CD14-positive monocyte (primary cell): ENCODE data around the gene UBXN11. TPM values are rescaled to one million over a fixed set of nuclear protein-coding genes. Genes with fewer than 3 reads are reported as not detected.

Experiments used
- DNase-seq, 3 donors: peaks; one replicate each; pipeline ENCODE4 v3.0.0-alpha.2; 2011 to 2022
- H2AFZ ChIP-seq: 2 replicates; pipeline ENCODE4 v1.6.0; 2012; ENCODE audit warnings: mild to moderate bottlenecking, low read depth, low read length, inconsistent platforms; ENCODE audit not compliant: insufficient read depth, poor library complexity, severe bottlenecking
- H3K27ac ChIP-seq, 2 donors: 1 replicate in 1 of 2; 2 replicates in 1 of 2; pipeline ENCODE4 v1.5.1; 2012 to 2013; ENCODE audit warnings: low read length in 2 of 2, control low read depth in 1 of 2, inconsistent platforms in 1 of 2, low read depth in 1 of 2, mild to moderate bottlenecking in 1 of 2
- H3K27me3 ChIP-seq, 2 donors: one replicate each; pipeline versions ENCODE4 v1.6.0 to v1.6.1; 2011 to 2013; ENCODE audit warnings: low read length in 2 of 2; ENCODE audit not compliant: control insufficient read depth in 2 of 2, insufficient read depth in 2 of 2
- H3K36me3 ChIP-seq, 2 donors: replicated peaks in 1 of 2; 1 replicate in 1 of 2; 2 replicates in 1 of 2; pipeline versions ENCODE4 v1.5.1 to v1.6.1; 2012 to 2013; ENCODE audit warnings: low read length in 2 of 2, control low read depth in 1 of 2, inconsistent platforms in 1 of 2, mild to moderate bottlenecking in 1 of 2; ENCODE audit not compliant: insufficient read depth in 2 of 2, control insufficient read depth in 1 of 2
- H3K4me1 ChIP-seq, 2 donors: 1 replicate in 1 of 2; 2 replicates in 1 of 2; pipeline versions ENCODE4 v1.5.1 to v1.6.1; 2012 to 2013; ENCODE audit warnings: low read length in 2 of 2, control low read depth in 1 of 2, inconsistent platforms in 1 of 2, mild to moderate bottlenecking in 1 of 2, moderate library complexity in 1 of 2; ENCODE audit not compliant: insufficient read depth in 2 of 2, control insufficient read depth in 1 of 2
- H3K4me2 ChIP-seq: replicated peaks from 2 replicates; pipeline ENCODE3; 2012; ENCODE audit warnings: low read length, moderate library complexity, mild to moderate bottlenecking; ENCODE audit not compliant: poor library complexity, severe bottlenecking; ENCODE audit errors: extremely low read depth
- H3K4me3 ChIP-seq, 3 experiments: fragments of 200-600 bp in 1 of 3; sonication (generic) in 1 of 3; replicated peaks in 1 of 3; 1 replicate in 2 of 3; 2 replicates in 1 of 3; pipeline ENCODE4 v1.5.1; 2011 to 2013; ENCODE audit warnings: low read length in 3 of 3, mild to moderate bottlenecking in 3 of 3, control low read depth in 2 of 3, low read depth in 2 of 3, inconsistent platforms in 1 of 3, moderate library complexity in 1 of 3
- H3K79me2 ChIP-seq: 2 replicates; pipeline ENCODE4 v1.6.0; 2012; ENCODE audit warnings: mild to moderate bottlenecking, control low read depth, inconsistent platforms, low read length, moderate library complexity; ENCODE audit not compliant: insufficient read depth
- H3K9ac ChIP-seq: 2 replicates; pipeline ENCODE4 v1.6.0; 2017; ENCODE audit warnings: low read length, mild to moderate bottlenecking; ENCODE audit not compliant: insufficient read depth, poor library complexity, severe bottlenecking
- H3K9me3 ChIP-seq, 2 donors: replicated peaks in 1 of 2; 1 replicate in 1 of 2; 2 replicates in 1 of 2; pipeline versions ENCODE4 v1.5.1 to v1.6.1; 2012 to 2013; ENCODE audit warnings: low read length in 2 of 2, control low read depth in 1 of 2; ENCODE audit not compliant: control insufficient read depth in 1 of 2, insufficient read depth in 1 of 2
- H4K20me1 ChIP-seq: 2 replicates; pipeline ENCODE4 v1.6.0; 2012; ENCODE audit warnings: mild to moderate bottlenecking, low read length, control low read depth, moderate library complexity; ENCODE audit not compliant: insufficient read depth
- H3K27ac Mint-ChIP-seq, 7 donors: one replicate each; pipeline ENCODE4 v1.8.0; 2020; ENCODE audit warnings: mild to moderate bottlenecking in 7 of 7, mixed read lengths in 7 of 7, moderate library complexity in 6 of 7, inconsistent platforms in 2 of 7
- H3K27me3 Mint-ChIP-seq, 3 donors: one replicate each; pipeline ENCODE4 v1.8.0; 2021 to 2022; ENCODE audit warnings: low read depth in 3 of 3, mild to moderate bottlenecking in 3 of 3, mixed read lengths in 3 of 3, moderate library complexity in 3 of 3, inconsistent platforms in 1 of 3
- H3K36me3 Mint-ChIP-seq, 2 donors: one replicate each; pipeline ENCODE4 v1.8.0; 2020; ENCODE audit warnings: mixed read lengths in 2 of 2, inconsistent platforms in 1 of 2, mild to moderate bottlenecking in 1 of 2
- H3K4me1 Mint-ChIP-seq: one replicate; pipeline ENCODE4 v1.8.0; 2020; ENCODE audit warnings: mild to moderate bottlenecking, mixed read lengths
- H3K4me3 Mint-ChIP-seq, 2 donors: one replicate each; pipeline ENCODE4 v1.8.0; 2020; ENCODE audit warnings: mild to moderate bottlenecking in 2 of 2, mixed read lengths in 2 of 2, moderate library complexity in 1 of 2
- H3K9me3 Mint-ChIP-seq, 7 donors: one replicate each; pipeline ENCODE4 v1.8.0; 2020 to 2022; ENCODE audit warnings: mixed read lengths in 7 of 7, mild to moderate bottlenecking in 6 of 7, moderate library complexity in 6 of 7, inconsistent platforms in 2 of 7
- CTCF ChIP-seq: fragments of 200-600 bp; IDR thresholded peaks from one replicate; pipeline ENCODE4 v1.8.0; 2022; ENCODE audit warnings: antibody characterized with exemption, mild to moderate bottlenecking
- WGBS: methylation state at CpG from one replicate; pipeline ENCODE4 v1.1.5; 2013; ENCODE audit warnings: missing lambda C conversion rate; ENCODE audit not compliant: insufficient coverage; 5-methylcytosine and 5-hydroxymethylcytosine counted together
- intact Hi-C, 2 donors: fragments of 100-400 bp; cut with micrococcal nuclease; formaldehyde crosslinking; loops; one replicate each; pipeline versions ENCODE4 v1.15.0 to v1.15.1; 2023
- polyA plus RNA-seq, 3 donors: library from polyadenylated mRNA; depleted of rRNA in 1 of 3; unstranded in 2 of 3; stranded (reverse) in 1 of 3; fragments of 300-500 nt in 2 of 3; fragments of >200 nt in 1 of 3; fragmentation: Illumina TruSeq in 2 of 3; gene quantifications; 1 replicate in 2 of 3; 2 replicates in 1 of 3; pipeline ENCODE4 v1.2.3, GENCODE V29; 2012 to 2021

Gene UBXN11
- polyA plus RNA-seq, 3 donors: 48.0 to 885 (median 52.1) TPM

GRCh38 chr1:26318338-26319064 is 12.1 kb upstream of the UBXN11 start:
- 25% methylated on average over 4 of the region's 9 CpGs for WGBS
- Histone ChIP-seq H2AFZ (peak overlapping the region; percentile 39), H3K36me3 (peaks cover 9 to 31% of the 10 kb centered on the region in 2 donors), H3K27ac (peak overlapping the region; percentile 88 to 92), H3K27me3 (no peaks in the 10 kb centered on the region), H3K9ac (peak overlapping the region; percentile 74), H3K4me1 (peaks cover 85 to 88% of the 10 kb centered on the region in 2 donors), H4K20me1 (peaks cover 9% of the 10 kb centered on the region), H3K79me2 (peaks cover 64% of the 10 kb centered on the region), H3K4me2 (peak overlapping the region; percentile 82), H3K9me3 (no peaks in the 10 kb centered on the region), H3K4me3 (peak overlapping the region; percentile 45 to 83 (median 50))
- Mint-ChIP-seq H3K27me3 (no peaks in the 10 kb centered on the region), H3K4me1 (peaks cover 92% of the 10 kb centered on the region), H3K27ac (peak overlapping the region; percentile 86 to 99 (median 97)), H3K36me3 (peaks cover 34 to 36% of the 10 kb centered on the region in 2 donors), H3K9me3 (no peaks in the 10 kb centered on the region), H3K4me3 (peak overlapping the region; percentile 91)
- peak; percentile 71 to 84 (median 78) for DNase-seq
- TF ChIP-seq CTCF: no peak
- intact Hi-C loops: loop anchor here (1.0 to 10.0 kb wide), 3 partner anchors 9 to 204 kb away; partner anchors contain the start of gene PDIK1L (in 1 of the 2)

GRCh38 chr1:26317612-26318337 is 11.3 kb upstream of the UBXN11 start, which contains the start of gene CD52:
TSS of gene CD52 (plus strand) at chr1:26317958. CDS start at chr1:26318018, 60 bp downstream.
- TF ChIP-seq CTCF: no peak
- Histone ChIP-seq H2AFZ (peak within 1 kb of the TSS; percentile 39), H3K36me3 (peaks cover 9 to 23% of the 10 kb centered on the region in 2 donors), H3K4me3 (peak within 1 kb of the TSS; percentile 45 to 83 (median 50)), H3K79me2 (peaks cover 64% of the 10 kb centered on the region), H3K9me3 (no peaks in the 10 kb centered on the region), H3K4me2 (peak within 1 kb of the TSS; percentile 82), H4K20me1 (peaks cover 9% of the 10 kb centered on the region), H3K27me3 (no peaks in the 10 kb centered on the region), H3K9ac (peak within 1 kb of the TSS; percentile 74), H3K27ac (peak within 1 kb of the TSS; percentile 88 to 92), H3K4me1 (peaks cover 92 to 95% of the 10 kb centered on the region in 2 donors)
- Mint-ChIP-seq H3K36me3 (peaks cover 26 to 29% of the 10 kb centered on the region in 2 donors), H3K9me3 (no peaks in the 10 kb centered on the region), H3K27ac (peak within 1 kb of the TSS; percentile 86 to 99 (median 97)), H3K4me3 (peak within 1 kb of the TSS; percentile 91), H3K27me3 (no peaks in the 10 kb centered on the region), H3K4me1 (peaks cover 93% of the 10 kb centered on the region)
- intact Hi-C loops: loop anchor here (1.0 to 10.0 kb wide), 2 partner anchors 8 to 203 kb away; partner anchors contain the start of gene PDIK1L (in 1 of the 2)
- DNase-seq: peak in 1 of 3 donors; percentile 28
- 28% methylated on average over 8 of the region's 12 CpGs for WGBS
